ENCODE results near the gene INPP5E. TPM values are rescaled to one million over a fixed set of nuclear protein-coding genes. Genes with fewer than 3 reads are reported as not detected.

The INPP5E gene
- total RNA-seq, 3 donors from 2014 or later (not counting 1 experiment from before 2014, with no cell fraction given) = 12.1 to 15.7 (median 14.4) TPM

GRCh38 chr9:136441191-136441680, 1.6 kb upstream of the INPP5E start:
- peaks cover 26% of the 10 kb centered on the region for H3K4me1 ChIP-seq (ENCODE audit: control insufficient read depth, insufficient read depth, low read length)
- no peak for TF ChIP-seq CTCF (IDR thresholded peaks at IDR 0.05)
- H3K27ac ChIP-seq (ENCODE audit: low read length) = no peak overlapping the region
- intact Hi-C loops (cut with micrococcal nuclease) = no loop called here
- no peaks in the 10 kb centered on the region for H3K27me3 Mint-ChIP-seq (ENCODE audit: low read depth in 2 of 2)
- peaks cover 7% of the 10 kb centered on the region for H3K36me3 Mint-ChIP-seq
- 98% methylated on average over 15 of the region's 15 CpGs for WGBS (ENCODE audit: insufficient coverage)
- H3K36me3 ChIP-seq (ENCODE audit: control insufficient read depth, insufficient read depth, low read length) = peaks cover 42% of the 10 kb centered on the region
- no peaks in the 10 kb centered on the region for H3K27me3 ChIP-seq (ENCODE audit: control insufficient read depth, insufficient read depth, low read length)
- H3K9me3 Mint-ChIP-seq = no peaks in the 10 kb centered on the region
- ATAC-seq (no peak), DNase-seq (no peak)
- H3K9me3 ChIP-seq (ENCODE audit: control insufficient read depth, insufficient read depth, low read length) = no peaks in the 10 kb centered on the region
- no peak overlapping the region for H3K4me3 ChIP-seq (ENCODE audit: low read length)
- peak overlapping the region; percentile 71 for H3K4me3 Mint-ChIP-seq
- H3K27ac Mint-ChIP-seq = peak overlapping the region in 1 of 2 donors; percentile 46
- H3K4me1 Mint-ChIP-seq = peaks cover 10 to 25% of the 10 kb centered on the region in 2 donors

- Histone ChIP-seq H3K9me3 (ENCODE audit: control insufficient read depth, insufficient read depth, low read length) (no peaks in the 10 kb centered on the region), H3K36me3 (ENCODE audit: control insufficient read depth, insufficient read depth, low read length) (peaks cover 22% of the 10 kb centered on the region), H3K4me1 (ENCODE audit: control insufficient read depth, insufficient read depth, low read length) (peaks cover 29% of the 10 kb centered on the region), H3K4me3 (ENCODE audit: low read length) (peak overlapping the region; percentile 56), H3K27ac (ENCODE audit: low read length) (no peak overlapping the region), H3K27me3 (ENCODE audit: control insufficient read depth, insufficient read depth, low read length) (no peaks in the 10 kb centered on the region)
- 2% methylated on average over 91 of the region's 91 CpGs for WGBS (ENCODE audit: insufficient coverage)
- Mint-ChIP-seq H3K36me3 (peaks cover 7% of the 10 kb centered on the region), H3K4me3 (peak overlapping the region; percentile 65), H3K27ac (peak overlapping the region in 1 of 2 donors; percentile 35), H3K4me1 (peaks cover 14 to 30% of the 10 kb centered on the region in 2 donors), H3K27me3 (ENCODE audit: low read depth in 2 of 2) (no peaks in the 10 kb centered on the region), H3K9me3 (no peaks in the 10 kb centered on the region)
- intact Hi-C loops (cut with micrococcal nuclease) = no loop called here
- no peak for TF ChIP-seq CTCF (IDR thresholded peaks at IDR 0.05)
- ATAC-seq (peak; percentile 63 to 67 (median 66)), DNase-seq (peak; percentile 27 to 76)
Measured at GRCh38 chr9:136438548-136439480, 831 bp downstream of the INPP5E start.

GRCh38 chr9:136437839-136438547, 1.7 kb downstream of the INPP5E start:
- peak overlapping the region; percentile 65 for H3K4me3 Mint-ChIP-seq
- peak overlapping the region in 1 of 2 donors; percentile 35 for H3K27ac Mint-ChIP-seq
- Histone ChIP-seq H3K4me3 (ENCODE audit: low read length) (peak overlapping the region; percentile 56), H3K4me1 (ENCODE audit: control insufficient read depth, insufficient read depth, low read length) (peaks cover 29% of the 10 kb centered on the region), H3K36me3 (ENCODE audit: control insufficient read depth, insufficient read depth, low read length) (peaks cover 14% of the 10 kb centered on the region), H3K27me3 (ENCODE audit: control insufficient read depth, insufficient read depth, low read length) (no peaks in the 10 kb centered on the region), H3K27ac (ENCODE audit: low read length) (no peak overlapping the region), H3K9me3 (ENCODE audit: control insufficient read depth, insufficient read depth, low read length) (no peaks in the 10 kb centered on the region)
- peaks cover 6% of the 10 kb centered on the region for H3K36me3 Mint-ChIP-seq
- DNase-seq (peak in 1 of 2 donors; percentile 46), ATAC-seq (no peak)
- TF ChIP-seq CTCF (IDR thresholded peaks at IDR 0.05) = no peak
- 71% methylated on average over 37 of the region's 37 CpGs for WGBS (ENCODE audit: insufficient coverage)
- H3K4me1 Mint-ChIP-seq = peaks cover 14 to 30% of the 10 kb centered on the region in 2 donors
- no peaks in the 10 kb centered on the region for H3K27me3 Mint-ChIP-seq (ENCODE audit: low read depth in 2 of 2)
- no peaks in the 10 kb centered on the region for H3K9me3 Mint-ChIP-seq
- intact Hi-C loops (cut with micrococcal nuclease) = no loop called here

Measured in natural killer cell (primary cell).